ENCODE data around the gene ARHGAP25. TPM values are rescaled to one million over a fixed set of nuclear protein-coding genes. Genes with fewer than 3 reads are reported as not detected.

Gene ARHGAP25
- total and polyA plus RNA-seq, 2 of the 4 experiments (the other 2 are of a cell fraction), result 0.29 to 0.36 TPM

- WGBS, 2 experiments (ENCODE audit: extremely low coverage in 2 of 2, insufficient read length in 1 of 2), result 97% methylated on average over 6 of the region's 6 CpGs; no CpG with 5 or more reads in 1 of the 2 experiments
- H3K4me2 ChIP-seq (ENCODE audit: low read depth, low read length), result no peak overlapping the region
Measured at GRCh38 chr2:68769586-68770270, 35.1 kb downstream of the ARHGAP25 start.

More at GRCh38 chr2:68769586-68770270, 35.1 kb downstream of the ARHGAP25 start:
- Histone ChIP-seq H3K36me3 (ENCODE audit: control insufficient read depth, insufficient read depth, low read length) (no peaks in the 10 kb centered on the region), H3K23ac (ENCODE audit: low read depth, low read length) (peak overlapping the region; percentile 56; the same call in 1 of the 2 replicates), H3K27me3 (ENCODE audit: control insufficient read depth, insufficient read depth, low read length) (no peaks in the 10 kb centered on the region), H3K18ac (ENCODE audit: low read depth, low read length) (peak overlapping the region; percentile 72; the same call in 1 of the 2 replicates), H2BK15ac (ENCODE audit: low read depth, low read length) (peak overlapping the region; percentile 41; the same call in 1 of the 3 replicates), H2BK5ac (ENCODE audit: low read depth, low read length, poor library complexity, severe bottlenecking) (peak overlapping the region; percentile 37), H4K91ac (ENCODE audit: insufficient read depth, low read depth, low read length) (peak overlapping the region; percentile 86), H3K9me3 (ENCODE audit: control insufficient read depth, insufficient read depth, low read length) (no peaks in the 10 kb centered on the region), H4K8ac (ENCODE audit: low read depth in 2 of 2, low read length in 2 of 2) (peak overlapping the region; percentile 23 to 64; a peak in 3 of 4 replicates), H4K20me1 (ENCODE audit: insufficient read depth, low read length) (no peaks in the 10 kb centered on the region), H3K56ac (ENCODE audit: extremely low read depth, insufficient read depth, low read length) (no peak overlapping the region), H3K4me3 (ENCODE audit: insufficient read depth, low read depth, low read length) (no peak overlapping the region), H2AK9ac (replicated peaks; ENCODE audit: low read depth, low read length, poor library complexity) (peak overlapping the region; percentile 33), H2BK20ac (ENCODE audit: low read depth, low read length) (peak overlapping the region; percentile 79; the same call in 1 of the 2 replicates), H3K27ac (ENCODE audit: insufficient read depth, low read length) (no peak overlapping the region; the same call in 1 of the 2 replicates), H3K9ac (ENCODE audit: low read depth, low read length) (no peak overlapping the region), H3K14ac (replicated peaks; ENCODE audit: low read depth, low read length) (peak overlapping the region; percentile 91), H3K4me1 (ENCODE audit: control insufficient read depth, insufficient read depth, low read length) (peaks cover 29% of the 10 kb centered on the region), H3K9me1 (ENCODE audit: insufficient read depth, low read length) (peaks cover 13% of the 10 kb centered on the region), H2AFZ (replicated peaks; ENCODE audit: low read length, poor library complexity) (peak overlapping the region; percentile 28), H3K4ac (ENCODE audit: low read depth, low read length) (peak overlapping the region; percentile 87), H4K5ac (ENCODE audit: low read depth, low read length) (no peak overlapping the region), H2AK5ac (ENCODE audit: low read depth, low read length) (peak overlapping the region; percentile 87), H2BK120ac (ENCODE audit: low read depth, low read length) (peak overlapping the region; percentile 86), H3K79me1 (ENCODE audit: low read depth in 1 of 2, low read length in 2 of 2) (no peaks in the 10 kb centered on the region)
- TF ChIP-seq CHD1 (IDR thresholded peaks at IDR 0.05; ENCODE audit: low read depth, low read length) (no peak), RCOR1 (IDR thresholded peaks at IDR 0.05; ENCODE audit: insufficient replicate concordance, low read length) (no peak), USF2 (IDR thresholded peaks at IDR 0.05; ENCODE audit: low read depth, low read length) (no peak), ELK1 (IDR thresholded peaks at IDR 0.05; ENCODE audit: borderline replicate concordance, low read depth, low read length) (no peak), BHLHE40 (IDR thresholded peaks at IDR 0.05; ENCODE audit: low read depth, low read length) (no peak), MXI1 (IDR thresholded peaks at IDR 0.05; ENCODE audit: borderline replicate concordance, low read depth, low read length) (no peak), CEBPB (IDR thresholded peaks at IDR 0.05; ENCODE audit: low read depth, low read length) (no peak), NFE2L2 (IDR thresholded peaks at IDR 0.05; ENCODE audit: low read depth, low read length) (no peak), RFX5 (IDR thresholded peaks at IDR 0.05; ENCODE audit: low read depth, low read length) (no peak), SMC3 (IDR thresholded peaks at IDR 0.05; ENCODE audit: low read depth, low read length) (no peak), FOS (IDR thresholded peaks at IDR 0.05; ENCODE audit: low read depth, low read length) (no peak), POLR2A (IDR thresholded peaks at IDR 0.05; ENCODE audit: low read depth, low read length) (no peak)
- BruUV-seq (replicated peaks), result no TSS peak
- DNase-seq, result no peak
- intact Hi-C loops (cut with micrococcal nuclease), result loop anchor here (5.0 kb wide), 1 partner anchor 38 kb away; no protein-coding TSS in a partner anchor
- in situ Hi-C loops (cut with MboI; ENCODE audit: low sequenced_read_pairs), result no loop called here
- ChIA-PET CTCF (no interaction called here), POLR2A (ENCODE audit: unreplicated experiment) (no interaction called here)
- dilution Hi-C loops (cut with HindIII; ENCODE audit: low sequenced_read_pairs, unreplicated experiment), result no loop called here
- no peak for ATAC-seq (ENCODE audit: low read depth)
